GM19397 (cell line): ENCODE results near the gene ABLIM2.

Source experiments
- ATAC-seq: cut with Tn5 transposase; IDR thresholded peaks from one replicate; pipeline ENCODE4 v1.9.1; 2021; ENCODE audit warnings: mild to moderate bottlenecking, moderate library complexity; ENCODE audit not compliant: unreplicated experiment

Gene ABLIM2

GRCh38 chr4:8125526-8126056, 33.0 kb downstream of the ABLIM2 start:
- ATAC-seq: no peak

GRCh38 chr4:8123870-8124269, 34.7 kb downstream of the ABLIM2 start:
- ATAC-seq: no peak

- no peak for ATAC-seq
Measured at GRCh38 chr4:8123389-8123788, 35.2 kb downstream of the ABLIM2 start.

- no peak for ATAC-seq
Measured at GRCh38 chr4:8122746-8123145, 35.9 kb downstream of the ABLIM2 start.

GRCh38 chr4:8121292-8122015, 37.2 kb downstream of the ABLIM2 start:
- no peak for ATAC-seq

- no peak for ATAC-seq
Measured at GRCh38 chr4:8120501-8120900, 38.1 kb downstream of the ABLIM2 start.

- no peak for ATAC-seq
Measured at GRCh38 chr4:8119877-8120276, 38.7 kb downstream of the ABLIM2 start.

- no peak for ATAC-seq
Measured at GRCh38 chr4:8118531-8118930, 40.1 kb downstream of the ABLIM2 start.

GRCh38 chr4:8118035-8118434, 40.6 kb downstream of the ABLIM2 start:
- ATAC-seq: no peak

GRCh38 chr4:8117278-8117682, 41.3 kb downstream of the ABLIM2 start:
- no peak for ATAC-seq

GRCh38 chr4:8115916-8116315, 42.7 kb downstream of the ABLIM2 start:
- ATAC-seq: no peak

- no peak for ATAC-seq
Measured at GRCh38 chr4:8115203-8115520, 43.5 kb downstream of the ABLIM2 start.

GRCh38 chr4:8114456-8115202, 44.0 kb downstream of the ABLIM2 start:
- ATAC-seq: no peak

- no peak for ATAC-seq
Measured at GRCh38 chr4:8113611-8114377, 44.8 kb downstream of the ABLIM2 start.

- no peak for ATAC-seq
Measured at GRCh38 chr4:8112672-8113071, 45.9 kb downstream of the ABLIM2 start.

- ATAC-seq: no peak
Measured at GRCh38 chr4:8112036-8112576, 46.5 kb downstream of the ABLIM2 start.

GRCh38 chr4:8110071-8110986, 48.3 kb downstream of the ABLIM2 start:
- ATAC-seq: no peak

GRCh38 chr4:8109406-8110065, 49.1 kb downstream of the ABLIM2 start:
- ATAC-seq: no peak

GRCh38 chr4:8108991-8109390, 49.6 kb downstream of the ABLIM2 start:
- ATAC-seq: no peak

GRCh38 chr4:8108261-8108660, 50.4 kb downstream of the ABLIM2 start:
- no peak for ATAC-seq
